GM13976 (cell line): Measurements from ENCODE around the gene CLP1.

Source experiments
- DNase-seq: peaks from one replicate; pipeline ENCODE4 v3.0.0; 2012; ENCODE audit warnings: low spot score
- in situ Hi-C: fragments of 300-500 bp; cut with MboI; formaldehyde crosslinking; loops from one replicate; pipeline ENCODE4 v1.12.0; 2022; ENCODE audit warnings: low sequenced_read_pairs, mixed read lengths, inconsistent platforms; ENCODE audit not compliant: unreplicated experiment
- TF ChIP-seq, protein P1 (sequence below): IDR thresholded peaks from 2 replicates; pipeline ENCODE4 v1.5.1; 2012; ENCODE audit warnings: borderline replicate concordance, mild to moderate bottlenecking; ENCODE audit not compliant: insufficient read depth; ENCODE audit errors: extremely low read depth, missing control alignments, control extremely low read depth

CLP1 gene

DNA sequence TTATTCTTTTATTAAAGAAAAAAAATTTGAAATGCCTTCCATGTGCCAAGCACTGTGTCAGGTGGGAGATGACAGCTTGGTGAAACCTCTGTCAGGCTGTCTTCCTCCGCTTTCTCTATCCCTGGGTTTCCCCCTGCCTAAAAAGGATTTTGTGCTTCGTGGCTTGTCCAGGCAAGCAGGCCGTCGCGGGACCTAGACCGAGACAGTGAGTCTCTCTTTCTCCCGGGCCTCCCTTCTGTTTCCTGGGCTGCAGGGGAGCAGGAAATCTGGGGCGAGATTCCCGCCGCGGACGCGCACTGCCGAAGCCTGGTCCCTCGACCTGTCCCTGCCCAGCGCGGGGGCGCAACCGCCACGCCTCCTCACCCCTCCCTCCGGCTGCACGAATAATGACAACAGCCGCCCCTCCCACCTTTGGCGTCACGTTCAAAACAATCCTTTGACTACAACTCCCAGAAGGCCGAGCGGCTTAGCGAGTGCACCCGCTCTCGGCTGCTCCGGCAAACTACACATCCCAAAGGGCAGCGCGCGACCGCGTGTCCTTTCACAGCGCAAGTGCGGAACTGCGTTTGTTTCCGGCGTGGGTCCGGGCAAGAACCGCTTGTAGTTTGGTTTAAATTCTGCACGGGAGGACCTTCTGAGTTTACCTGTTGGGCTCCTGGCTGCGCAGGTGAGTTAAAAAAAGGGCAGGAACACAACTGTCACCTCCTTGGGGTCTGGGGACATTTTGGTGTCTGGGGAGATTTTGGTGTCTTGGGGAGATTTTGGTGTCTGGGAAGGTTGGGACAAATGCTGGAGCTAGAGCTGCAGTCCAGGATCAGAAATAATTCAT is at the start of gene CLP1:
Gene CLP1 (plus strand): TSS at position 569 of the 829 bp plus-strand sequence. CDS start 1,715 bp downstream, outside the sequence.
- DNase-seq = peak; percentile 96
- TF ChIP-seq, protein P1, sequence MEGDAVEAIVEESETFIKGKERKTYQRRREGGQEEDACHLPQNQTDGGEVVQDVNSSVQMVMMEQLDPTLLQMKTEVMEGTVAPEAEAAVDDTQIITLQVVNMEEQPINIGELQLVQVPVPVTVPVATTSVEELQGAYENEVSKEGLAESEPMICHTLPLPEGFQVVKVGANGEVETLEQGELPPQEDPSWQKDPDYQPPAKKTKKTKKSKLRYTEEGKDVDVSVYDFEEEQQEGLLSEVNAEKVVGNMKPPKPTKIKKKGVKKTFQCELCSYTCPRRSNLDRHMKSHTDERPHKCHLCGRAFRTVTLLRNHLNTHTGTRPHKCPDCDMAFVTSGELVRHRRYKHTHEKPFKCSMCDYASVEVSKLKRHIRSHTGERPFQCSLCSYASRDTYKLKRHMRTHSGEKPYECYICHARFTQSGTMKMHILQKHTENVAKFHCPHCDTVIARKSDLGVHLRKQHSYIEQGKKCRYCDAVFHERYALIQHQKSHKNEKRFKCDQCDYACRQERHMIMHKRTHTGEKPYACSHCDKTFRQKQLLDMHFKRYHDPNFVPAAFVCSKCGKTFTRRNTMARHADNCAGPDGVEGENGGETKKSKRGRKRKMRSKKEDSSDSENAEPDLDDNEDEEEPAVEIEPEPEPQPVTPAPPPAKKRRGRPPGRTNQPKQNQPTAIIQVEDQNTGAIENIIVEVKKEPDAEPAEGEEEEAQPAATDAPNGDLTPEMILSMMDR = no peak
- in situ Hi-C loops = loop anchor here (25.0 kb wide), 2 partner anchors 155 to 855 kb away; partner anchors contain the start of gene OR5B21

DNA sequence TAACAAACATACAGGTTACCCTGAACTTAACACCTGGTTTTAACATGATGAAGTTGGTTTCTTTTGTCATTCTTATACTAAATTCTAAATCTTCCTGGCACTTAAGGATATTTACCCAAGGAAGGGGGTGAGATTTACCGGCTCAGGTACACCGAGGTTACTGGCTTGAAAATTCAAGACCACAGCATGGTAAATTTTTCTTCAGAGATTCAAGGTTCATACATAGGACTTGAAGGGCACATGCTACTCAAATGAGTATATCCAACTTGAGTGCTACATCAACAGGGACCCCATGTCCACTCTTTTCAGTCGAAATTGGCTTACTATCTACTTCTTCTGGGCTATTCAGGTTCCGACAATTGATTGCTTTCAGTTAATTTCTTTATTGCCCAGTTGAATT is 47.4 kb upstream of the CLP1 start:
- TF ChIP-seq, protein P1 = no peak
- DNase-seq = no peak
- in situ Hi-C loops = no loop called here

DNA sequence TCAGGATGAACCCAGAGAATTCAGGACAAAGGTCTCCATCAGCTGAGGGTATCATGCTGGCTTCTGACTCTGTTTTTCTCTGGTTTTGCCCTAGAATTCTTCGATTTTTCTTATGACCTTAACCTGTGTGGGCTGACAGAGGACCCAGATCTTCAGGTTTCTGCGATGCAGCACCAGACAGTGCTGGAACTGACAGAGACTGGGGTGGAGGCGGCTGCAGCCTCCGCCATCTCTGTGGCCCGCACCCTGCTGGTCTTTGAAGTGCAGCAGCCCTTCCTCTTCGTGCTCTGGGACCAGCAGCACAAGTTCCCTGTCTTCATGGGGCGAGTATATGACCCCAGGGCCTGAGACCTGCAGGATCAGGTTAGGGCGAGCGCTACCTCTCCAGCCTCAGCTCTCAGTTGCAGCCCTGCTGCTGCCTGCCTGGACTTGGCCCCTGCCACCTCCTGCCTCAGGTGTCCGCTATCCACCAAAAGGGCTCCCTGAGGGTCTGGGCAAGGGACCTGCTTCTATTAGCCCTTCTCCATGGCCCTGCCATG is 43.3 kb upstream of the CLP1 start:
- no peak for DNase-seq
- in situ Hi-C loops = no loop called here
- TF ChIP-seq, protein P1 = no peak

DNA sequence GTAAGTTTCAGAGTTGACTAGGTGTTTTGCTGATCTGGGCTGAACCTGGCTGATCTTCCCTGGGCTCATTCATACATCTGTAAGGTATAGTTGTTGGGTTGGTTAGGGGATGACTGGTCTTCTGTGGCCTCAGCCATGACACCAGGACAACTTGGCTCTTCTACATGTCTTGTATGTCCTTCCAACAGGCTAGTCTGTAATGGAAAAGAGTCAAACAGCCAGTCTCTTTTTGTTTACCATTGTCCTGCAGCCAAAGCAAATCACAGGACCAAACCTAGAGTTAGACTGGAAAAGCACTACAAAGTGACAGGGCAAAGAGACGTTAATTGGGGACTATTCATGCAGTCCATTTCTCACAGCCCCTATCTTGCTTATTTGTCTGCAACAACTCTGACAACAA is 42.3 kb upstream of the CLP1 start:
- no peak for DNase-seq
- TF ChIP-seq, protein P1 = no peak
- in situ Hi-C loops = no loop called here

DNA sequence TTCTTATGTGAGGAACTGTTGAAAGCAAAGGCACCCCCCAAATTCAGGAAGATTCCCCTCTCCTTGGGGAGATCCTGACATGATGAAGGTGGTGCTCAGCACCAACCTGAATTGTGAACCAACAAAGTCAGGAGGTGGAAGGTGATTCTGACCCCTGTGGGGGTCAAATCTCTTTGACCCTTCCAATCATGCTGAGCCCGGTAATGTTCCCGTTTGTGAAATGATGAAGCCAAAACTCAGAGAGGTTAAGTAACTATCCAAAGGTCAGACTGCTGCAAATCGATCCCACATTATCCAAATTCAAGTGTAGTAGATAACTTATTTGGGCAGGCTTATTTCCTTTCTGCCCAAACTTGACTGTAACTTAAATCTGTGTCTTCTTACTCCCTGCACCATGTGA is 41.0 kb upstream of the CLP1 start:
- no peak for DNase-seq
- in situ Hi-C loops = no loop called here
- TF ChIP-seq, protein P1 = no peak

DNA sequence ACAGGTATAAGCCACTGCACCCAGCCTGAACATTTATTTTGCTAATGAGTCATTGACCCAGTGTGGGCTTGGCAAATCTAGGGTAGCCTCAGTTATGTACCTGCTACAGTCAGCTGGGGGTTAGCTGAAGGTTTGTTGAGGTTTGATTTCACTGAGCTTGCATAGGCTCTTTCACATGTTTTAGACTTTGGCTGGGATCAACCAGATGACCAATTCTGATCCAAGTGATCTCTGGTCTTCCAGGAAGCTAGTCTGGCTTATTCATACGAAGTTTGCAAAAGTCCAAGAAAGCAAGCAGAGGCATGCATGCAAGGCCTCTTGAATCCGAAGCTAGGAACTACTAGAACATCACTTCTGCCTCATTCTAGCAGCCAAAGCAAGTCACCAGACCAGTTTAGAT is 39.1 kb upstream of the CLP1 start:
- TF ChIP-seq, protein P1 = no peak
- DNase-seq = no peak
- in situ Hi-C loops = no loop called here
